H1 (cell line): Measurements from ENCODE around the gene HOXD4. TPM values are rescaled to one million over a fixed set of nuclear protein-coding genes. Genes with fewer than 3 reads are reported as not detected.

Source experiments
- ASH2L ChIP-seq: fragments of 200-600, 300-600 bp; sonication (generic); IDR thresholded peaks from one replicate; pipeline ENCODE4 v1.7.1; 2017; ENCODE audit warnings: low read length
- CBX8 ChIP-seq: fragments of 300-800, 300-1000 bp; sonication (generic); IDR thresholded peaks from 2 replicates; pipeline ENCODE4 v1.7.1; 2016; ENCODE audit warnings: low read depth, low read length, borderline replicate concordance
- CREB1 ChIP-seq: IDR thresholded peaks from 2 replicates; pipeline ENCODE4 v1.6.1; 2012; ENCODE audit warnings: inconsistent platforms
- EZH2 ChIP-seq: fragments of 200-600 bp; sonication (generic); IDR thresholded peaks from 2 replicates; pipeline ENCODE4 v1.7.1; 2012; ENCODE audit warnings: low read depth, mild to moderate bottlenecking, moderate library complexity, low read length, inconsistent platforms; ENCODE audit not compliant: severe bottlenecking
- NANOG ChIP-seq: IDR thresholded peaks from 2 replicates; pipeline ENCODE4 v1.6.1; 2011; ENCODE audit warnings: low read length, low read depth, mild to moderate bottlenecking, inconsistent platforms; ENCODE audit not compliant: insufficient read depth, poor library complexity, severe bottlenecking
- PHF8 ChIP-seq: fragments of 200-600 bp; sonication (generic); conservative IDR thresholded peaks from 2 replicates; pipeline ENCODE4 v1.7.1; 2012; ENCODE audit warnings: low read depth, mild to moderate bottlenecking, inconsistent platforms, low read length, moderate library complexity
- RNF2 ChIP-seq: fragments of 200-900, 300-1000 bp; sonication (generic); IDR thresholded peaks from 2 replicates; pipeline ENCODE4 v1.7.1; 2016; ENCODE audit warnings: borderline replicate concordance, low read depth, mild to moderate bottlenecking, antibody characterized with exemption, low read length; ENCODE audit not compliant: poor library complexity, severe bottlenecking; ENCODE audit errors: missing control alignments
- SUZ12 ChIP-seq: fragments of 200-600 bp; sonication (generic); IDR thresholded peaks from 2 replicates; pipeline ENCODE4 v1.6.1; 2012; ENCODE audit warnings: mild to moderate bottlenecking, inconsistent platforms, low read length, moderate library complexity, mixed read lengths
- polyA plus RNA-seq, 7 experiments: library from polyadenylated mRNA; depleted of rRNA in 3 of 7; stranded (reverse) in 5 of 7; unstranded in 2 of 7; fragments of >200 nt in 5 of 7; fragments of 200-250 nt in 2 of 7; gene quantifications; 1 replicate in 5 of 7; 2 replicates in 1 of 7; 4 replicates in 1 of 7; pipeline versions ENCODE4 v1.2.1 to v1.2.3, GENCODE V29; 2011 to 2013; ENCODE audit warnings: missing spikeins in 2 of 7, mixed read lengths in 2 of 7
- total RNA-seq: library from RNA; stranded (reverse); fragmentation: NEBNext Ultra II Directional; extraction: Animal tissue kit (Norgen Biotek cat#: 25700); gene quantifications from 2 replicates; pipeline ENCODE4 v1.2.1, GENCODE V29; 2021
- TF ChIP-seq, protein P1 (sequence below): IDR thresholded peaks from 2 replicates; pipeline ENCODE4 v1.6.1; 2011; ENCODE audit warnings: low read depth, mild to moderate bottlenecking, low read length; ENCODE audit not compliant: insufficient read depth
- TF ChIP-seq, protein P2 (sequence below), 3 experiments: IDR thresholded peaks; 1 replicate in 2 of 3; 2 replicates in 1 of 3; pipeline versions ENCODE4 v1.5.1 to v1.6.1; 2011; ENCODE audit warnings: low read length in 3 of 3, mild to moderate bottlenecking in 3 of 3, inconsistent platforms in 2 of 3, low read depth in 1 of 3, moderate library complexity in 1 of 3; ENCODE audit not compliant: insufficient read depth in 1 of 3; ENCODE audit errors: control extremely low read depth in 1 of 3
- TF ChIP-seq, protein P3 (sequence below): IDR thresholded peaks from 2 replicates; pipeline ENCODE4 v1.6.1; 2011; ENCODE audit warnings: low read length, improper control_type of control experiment

The HOXD4 gene
- total and polyA plus RNA-seq, 2 of the 8 experiments (the other 6 are each of a cell fraction or from before 2014, with no cell fraction given): not detected

DNA sequence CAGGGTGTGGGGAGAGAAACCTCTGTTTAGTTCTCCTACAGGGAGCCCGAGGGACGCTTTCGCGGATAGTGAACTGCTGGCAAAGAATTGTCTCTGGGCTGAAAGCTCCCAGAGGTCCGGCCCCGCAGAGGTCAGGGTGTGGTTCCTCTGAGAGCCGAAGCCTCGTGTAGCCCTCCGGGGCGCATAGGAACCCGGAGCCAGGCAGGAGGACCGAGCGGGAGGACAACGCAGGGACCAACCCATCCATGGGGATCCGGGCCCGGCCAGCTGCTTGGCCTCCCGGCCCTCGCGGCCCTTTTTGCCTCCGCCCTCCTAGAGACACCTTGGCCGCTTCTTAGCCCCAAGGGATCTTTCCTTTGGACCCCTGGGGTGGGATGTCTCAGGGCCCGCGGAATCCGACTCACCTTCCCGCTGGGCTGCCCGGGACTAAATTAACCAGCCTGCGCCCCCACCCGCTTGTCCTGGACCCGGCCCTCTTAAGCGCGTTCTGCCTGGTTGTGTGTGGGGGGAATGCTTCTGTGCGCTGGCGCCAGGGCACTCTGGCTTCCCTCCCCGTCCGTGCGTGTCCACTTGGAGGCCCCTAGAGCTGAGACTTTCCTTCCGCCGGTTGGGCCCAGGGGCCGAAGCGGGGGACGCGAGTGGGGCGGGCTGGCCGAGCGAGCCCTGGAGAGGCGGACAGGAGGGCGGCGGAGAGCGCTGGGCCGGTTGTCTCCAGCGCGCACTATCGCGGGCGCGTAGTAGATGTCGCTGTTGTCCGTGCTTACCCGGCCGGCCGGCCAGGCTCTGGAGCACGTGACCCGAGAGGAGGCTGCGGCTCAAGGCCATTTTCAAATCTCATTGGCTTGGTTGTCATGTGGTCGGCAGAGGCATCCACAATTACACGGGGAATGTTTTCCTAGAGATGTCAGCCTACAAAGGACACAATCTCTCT is 35.2 kb upstream of the HOXD4 start, which contains the start of gene HOXD10 (continued):
- TF ChIP-seq NANOG: no peak
- TF ChIP-seq, protein P1, sequence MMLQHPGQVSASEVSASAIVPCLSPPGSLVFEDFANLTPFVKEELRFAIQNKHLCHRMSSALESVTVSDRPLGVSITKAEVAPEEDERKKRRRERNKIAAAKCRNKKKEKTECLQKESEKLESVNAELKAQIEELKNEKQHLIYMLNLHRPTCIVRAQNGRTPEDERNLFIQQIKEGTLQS: peak; percentile 80
- peak; percentile 17; the same call in 1 of the 2 replicates for TF ChIP-seq CBX8
- TF ChIP-seq ASH2L: peak; percentile 29
- TF ChIP-seq, protein P2, sequence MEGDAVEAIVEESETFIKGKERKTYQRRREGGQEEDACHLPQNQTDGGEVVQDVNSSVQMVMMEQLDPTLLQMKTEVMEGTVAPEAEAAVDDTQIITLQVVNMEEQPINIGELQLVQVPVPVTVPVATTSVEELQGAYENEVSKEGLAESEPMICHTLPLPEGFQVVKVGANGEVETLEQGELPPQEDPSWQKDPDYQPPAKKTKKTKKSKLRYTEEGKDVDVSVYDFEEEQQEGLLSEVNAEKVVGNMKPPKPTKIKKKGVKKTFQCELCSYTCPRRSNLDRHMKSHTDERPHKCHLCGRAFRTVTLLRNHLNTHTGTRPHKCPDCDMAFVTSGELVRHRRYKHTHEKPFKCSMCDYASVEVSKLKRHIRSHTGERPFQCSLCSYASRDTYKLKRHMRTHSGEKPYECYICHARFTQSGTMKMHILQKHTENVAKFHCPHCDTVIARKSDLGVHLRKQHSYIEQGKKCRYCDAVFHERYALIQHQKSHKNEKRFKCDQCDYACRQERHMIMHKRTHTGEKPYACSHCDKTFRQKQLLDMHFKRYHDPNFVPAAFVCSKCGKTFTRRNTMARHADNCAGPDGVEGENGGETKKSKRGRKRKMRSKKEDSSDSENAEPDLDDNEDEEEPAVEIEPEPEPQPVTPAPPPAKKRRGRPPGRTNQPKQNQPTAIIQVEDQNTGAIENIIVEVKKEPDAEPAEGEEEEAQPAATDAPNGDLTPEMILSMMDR (IDR thresholded peaks at IDR 0.05; ENCODE audit: control extremely low read depth in 1 of 3, insufficient read depth in 1 of 3, low read depth in 1 of 3, low read length in 3 of 3): peak; percentile 58 to 73 (median 62)
- no peak for TF ChIP-seq PHF8
- TF ChIP-seq RNF2: peak; percentile 96
- TF ChIP-seq CREB1: peak; percentile 70
- TF ChIP-seq, protein P3, sequence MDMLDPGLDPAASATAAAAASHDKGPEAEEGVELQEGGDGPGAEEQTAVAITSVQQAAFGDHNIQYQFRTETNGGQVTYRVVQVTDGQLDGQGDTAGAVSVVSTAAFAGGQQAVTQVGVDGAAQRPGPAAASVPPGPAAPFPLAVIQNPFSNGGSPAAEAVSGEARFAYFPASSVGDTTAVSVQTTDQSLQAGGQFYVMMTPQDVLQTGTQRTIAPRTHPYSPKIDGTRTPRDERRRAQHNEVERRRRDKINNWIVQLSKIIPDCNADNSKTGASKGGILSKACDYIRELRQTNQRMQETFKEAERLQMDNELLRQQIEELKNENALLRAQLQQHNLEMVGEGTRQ: peak; percentile 93
- peak; percentile 86 for TF ChIP-seq EZH2
- peak; percentile 79; the same call in 1 of the 2 replicates for TF ChIP-seq SUZ12
